GM12874 (cell line): Measurements from ENCODE around the gene IGF2BP3.

Experiments used
- CTCF ChIP-seq: IDR thresholded peaks from 2 replicates; pipeline ENCODE4 v1.5.1; 2011; ENCODE audit warnings: low read depth, mild to moderate bottlenecking, control low read depth, low read length, moderate library complexity; ENCODE audit not compliant: insufficient read depth

Gene IGF2BP3

GRCh38 chr7:23454881-23455526, 15.3 kb downstream of the IGF2BP3 start:
- TF ChIP-seq CTCF = no peak

GRCh38 chr7:23450518-23450917, 19.8 kb downstream of the IGF2BP3 start:
- no peak for TF ChIP-seq CTCF

- TF ChIP-seq CTCF = no peak
Observed at GRCh38 chr7:23449941-23450340, 20.4 kb downstream of the IGF2BP3 start.

GRCh38 chr7:23445326-23445725, 25.0 kb downstream of the IGF2BP3 start:
- TF ChIP-seq CTCF = no peak

GRCh38 chr7:23443974-23444373, 26.3 kb downstream of the IGF2BP3 start:
- no peak for TF ChIP-seq CTCF

- TF ChIP-seq CTCF = no peak
Observed at GRCh38 chr7:23438171-23438570, 32.1 kb downstream of the IGF2BP3 start.

- TF ChIP-seq CTCF = no peak
Observed at GRCh38 chr7:23434147-23434917, 36.0 kb downstream of the IGF2BP3 start.
